PC-9 (cell line): Measurements from ENCODE around the gene DUS1L. TPM values are rescaled to one million over a fixed set of nuclear protein-coding genes. Genes with fewer than 3 reads are reported as not detected.

ENCODE experiments used
- BruUV-seq: library from RNA; stranded (reverse); fragments of 400-500 nt; replicated peaks from 2 replicates; lab custom pipeline; 2021; lab: Mats Ljungman, UMichigan
- CTCF ChIA-PET: fragments of 300-600 bp; sonication (Branson Sonifier 250); formaldehyde crosslinking; loops from one replicate; lab custom pipeline; 2022; ENCODE audit warnings: antibody characterized with exemption; lab: Charles Lee
- POLR2A ChIA-PET: fragments of 300-600 bp; sonication (Branson Sonifier 250); formaldehyde crosslinking; loops from one replicate; lab custom pipeline; 2022; ENCODE audit warnings: antibody characterized with exemption; ENCODE audit not compliant: unreplicated experiment; lab: Charles Lee
- DNase-seq, 2 experiments: peaks; one replicate each; pipeline versions ENCODE4 v3.0.0 to v3.0.0-alpha.2; 2015 to 2022; ENCODE audit warnings: mixed read lengths in 1 of 2
- H2AFZ ChIP-seq: fragments of 200-600 bp; sonication (generic); 2 replicates; pipeline ENCODE4 v1.8.1; 2017; ENCODE audit warnings: antibody characterized with exemption
- H3F3A ChIP-seq: fragments of 200-600 bp; sonication (generic); 2 replicates; pipeline ENCODE4 v1.8.1; 2017; ENCODE audit warnings: antibody characterized with exemption, mild to moderate bottlenecking, low read depth; ENCODE audit not compliant: insufficient read depth
- H3K27ac ChIP-seq: fragments of 200-600 bp; sonication (generic); 2 replicates; pipeline ENCODE4 v1.6.1; 2016; ENCODE audit warnings: mixed run types
- H3K27me3 ChIP-seq: fragments of 200-600 bp; sonication (generic); 2 replicates; pipeline ENCODE4 v1.6.1; 2016; ENCODE audit warnings: low read depth, mixed run types; ENCODE audit not compliant: insufficient read depth
- H3K36me3 ChIP-seq: fragments of 200-600 bp; sonication (generic); 2 replicates; pipeline ENCODE4 v1.6.1; 2016; ENCODE audit warnings: low read depth, mixed run types
- H3K4me1 ChIP-seq: fragments of 200-600 bp; sonication (generic); replicated peaks from 2 replicates; pipeline ENCODE4 v1.6.1; 2016; ENCODE audit warnings: mixed run types; ENCODE audit not compliant: insufficient read depth
- H3K4me2 ChIP-seq: fragments of 200-600 bp; sonication (generic); 2 replicates; pipeline ENCODE4 v1.6.1; 2017; ENCODE audit warnings: mixed run types
- H3K4me3 ChIP-seq: fragments of 200-600 bp; sonication (generic); 2 replicates; pipeline ENCODE4 v1.6.1; 2016; ENCODE audit warnings: mixed run types
- H3K79me2 ChIP-seq: fragments of 200-600 bp; sonication (generic); 2 replicates; pipeline ENCODE4 v1.6.1; 2017; ENCODE audit warnings: low read depth, mixed run types
- H3K9me2 ChIP-seq: fragments of 200-600 bp; sonication (generic); 2 replicates; pipeline ENCODE4 v1.8.1; 2017; ENCODE audit warnings: mild to moderate bottlenecking; ENCODE audit not compliant: insufficient read depth
- H3K9me3 ChIP-seq: fragments of 200-600 bp; sonication (generic); 2 replicates; pipeline ENCODE4 v1.8.1; 2016; ENCODE audit warnings: low read depth; ENCODE audit not compliant: insufficient read depth
- H4K20me1 ChIP-seq: fragments of 200-600 bp; sonication (generic); 2 replicates; pipeline ENCODE4 v1.8.1; 2017; ENCODE audit not compliant: insufficient read depth
- EZH2 ChIP-seq: fragments of 200-600 bp; sonication (generic); IDR thresholded peaks from 2 replicates; pipeline ENCODE4 v1.8.0; 2017; ENCODE audit warnings: antibody characterized with exemption, low read depth
- intact Hi-C: fragments of 100-400 bp; cut with micrococcal nuclease; formaldehyde crosslinking; loops from one replicate; pipeline ENCODE4 v1.10.0; 2022; ENCODE audit not compliant: unreplicated experiment
- total RNA-seq: library from RNA; stranded (reverse); gene quantifications from 2 replicates; pipeline ENCODE4 v1.2.3, GENCODE V29; 2021
- TF ChIP-seq, protein P1 (sequence below): fragments of 200-600 bp; sonication (generic); conservative IDR thresholded peaks from 2 replicates; pipeline ENCODE4 v1.6.1; 2017; ENCODE audit warnings: mixed run types, antibody characterized with exemption, mild to moderate bottlenecking, moderate library complexity

DUS1L gene
- total RNA-seq, 1 experiment from 2014 or later: 138 TPM

- Histone ChIP-seq H3K4me1 (no peaks in the 10 kb centered on the region), H3K9me2 (no peaks in the 10 kb centered on the region), H3K79me2 (peaks cover 13% of the 10 kb centered on the region), H2AFZ (no peak overlapping the region), H3K4me2 (no peak overlapping the region), H3K9me3 (no peaks in the 10 kb centered on the region), H3K36me3 (no peaks in the 10 kb centered on the region), H4K20me1 (no peaks in the 10 kb centered on the region), H3F3A (no peaks in the 10 kb centered on the region), H3K27ac (no peak overlapping the region), H3K4me3 (no peak overlapping the region), H3K27me3 (no peaks in the 10 kb centered on the region)
- intact Hi-C loops: no loop called here
- CTCF ChIA-PET: no interaction called here
- BruUV-seq: no TSS peak
- no peak for TF ChIP-seq EZH2
- TF ChIP-seq, protein P1, sequence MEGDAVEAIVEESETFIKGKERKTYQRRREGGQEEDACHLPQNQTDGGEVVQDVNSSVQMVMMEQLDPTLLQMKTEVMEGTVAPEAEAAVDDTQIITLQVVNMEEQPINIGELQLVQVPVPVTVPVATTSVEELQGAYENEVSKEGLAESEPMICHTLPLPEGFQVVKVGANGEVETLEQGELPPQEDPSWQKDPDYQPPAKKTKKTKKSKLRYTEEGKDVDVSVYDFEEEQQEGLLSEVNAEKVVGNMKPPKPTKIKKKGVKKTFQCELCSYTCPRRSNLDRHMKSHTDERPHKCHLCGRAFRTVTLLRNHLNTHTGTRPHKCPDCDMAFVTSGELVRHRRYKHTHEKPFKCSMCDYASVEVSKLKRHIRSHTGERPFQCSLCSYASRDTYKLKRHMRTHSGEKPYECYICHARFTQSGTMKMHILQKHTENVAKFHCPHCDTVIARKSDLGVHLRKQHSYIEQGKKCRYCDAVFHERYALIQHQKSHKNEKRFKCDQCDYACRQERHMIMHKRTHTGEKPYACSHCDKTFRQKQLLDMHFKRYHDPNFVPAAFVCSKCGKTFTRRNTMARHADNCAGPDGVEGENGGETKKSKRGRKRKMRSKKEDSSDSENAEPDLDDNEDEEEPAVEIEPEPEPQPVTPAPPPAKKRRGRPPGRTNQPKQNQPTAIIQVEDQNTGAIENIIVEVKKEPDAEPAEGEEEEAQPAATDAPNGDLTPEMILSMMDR: no peak
- POLR2A ChIA-PET: no interaction called here
- no peak for DNase-seq
Observed at GRCh38 chr17:82055023-82055964, 10.3 kb downstream of the DUS1L start.

DNA sequence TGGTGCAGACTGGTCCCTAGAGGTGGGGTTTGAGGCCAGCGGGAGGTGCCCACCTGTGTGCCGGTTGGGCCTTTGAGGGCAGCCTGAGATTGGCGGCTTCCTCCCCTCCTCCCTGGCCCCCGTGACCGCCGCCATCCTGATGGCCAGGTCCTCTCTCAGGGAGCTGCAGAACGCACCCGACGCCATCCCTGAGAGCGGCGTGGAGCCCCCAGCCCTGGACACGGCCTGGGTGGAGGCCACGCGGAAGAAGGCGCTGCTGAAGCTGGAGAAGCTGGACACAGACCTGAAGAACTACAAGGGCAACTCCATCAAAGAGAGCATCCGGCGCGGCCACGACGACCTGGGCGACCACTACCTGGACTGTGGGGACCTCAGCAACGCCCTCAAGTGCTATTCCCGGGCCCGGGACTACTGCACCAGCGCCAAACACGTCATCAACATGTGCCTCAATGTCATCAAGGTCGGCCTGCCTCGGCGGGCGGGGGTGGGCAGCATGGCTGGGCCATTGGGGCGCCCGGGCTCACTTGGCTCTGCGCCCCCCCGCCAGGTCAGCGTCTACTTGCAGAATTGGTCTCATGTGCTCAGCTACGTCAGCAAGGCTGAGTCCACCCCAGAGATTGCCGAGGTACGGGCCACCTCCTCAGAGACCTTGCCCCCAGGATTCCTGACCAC is 11.1 kb downstream of the DUS1L start:
- no peaks in the 10 kb centered on the region for H3K36me3 ChIP-seq
- H3K9me3 ChIP-seq: no peaks in the 10 kb centered on the region
- H3K79me2 ChIP-seq: peaks cover 13% of the 10 kb centered on the region
- no peak overlapping the region for H3K27ac ChIP-seq
- no peaks in the 10 kb centered on the region for H3K9me2 ChIP-seq
- H2AFZ ChIP-seq: no peak overlapping the region
- H3K4me3 ChIP-seq: no peak overlapping the region
- ChIA-PET POLR2A (no interaction called here), CTCF (no interaction called here)
- DNase-seq: no peak
- H3K4me2 ChIP-seq: no peak overlapping the region
- no peaks in the 10 kb centered on the region for H3F3A ChIP-seq
- intact Hi-C loops: no loop called here
- no peaks in the 10 kb centered on the region for H3K4me1 ChIP-seq
- TF ChIP-seq, protein P1: no peak
- TF ChIP-seq EZH2: no peak
- no peaks in the 10 kb centered on the region for H3K27me3 ChIP-seq
- no peaks in the 10 kb centered on the region for H4K20me1 ChIP-seq
- BruUV-seq: no TSS peak

- H3K4me3 ChIP-seq: no peak overlapping the region
- POLR2A ChIA-PET: no interaction called here
Observed at GRCh38 chr17:82053556-82054263, 11.9 kb downstream of the DUS1L start.

More at GRCh38 chr17:82053556-82054263, 11.9 kb downstream of the DUS1L start:
- Histone ChIP-seq H2AFZ (no peak overlapping the region), H3K9me3 (no peaks in the 10 kb centered on the region), H3K27ac (no peak overlapping the region), H3K27me3 (no peaks in the 10 kb centered on the region), H4K20me1 (no peaks in the 10 kb centered on the region), H3K79me2 (peaks cover 13% of the 10 kb centered on the region), H3K9me2 (no peaks in the 10 kb centered on the region), H3K4me1 (no peaks in the 10 kb centered on the region), H3K4me2 (peak overlapping the region; percentile 88; the same call in 1 of the 2 replicates), H3F3A (no peaks in the 10 kb centered on the region), H3K36me3 (no peaks in the 10 kb centered on the region)
- TF ChIP-seq, protein P1: no peak
- TF ChIP-seq EZH2: no peak
- intact Hi-C loops: no loop called here
- CTCF ChIA-PET: no interaction called here
- no peak for DNase-seq
- no TSS peak for BruUV-seq
